GM23248 (cell line): ENCODE results near the gene SOX6.

Source experiments
- EZH2 ChIP-seq: fragments of 200-600 bp; sonication (generic); IDR thresholded peaks from 2 replicates; pipeline ENCODE4 v1.6.1; 2018; ENCODE audit warnings: antibody characterized with exemption, mild to moderate bottlenecking; ENCODE audit not compliant: insufficient read depth, poor library complexity, severe bottlenecking
- EZH2phosphoT487 ChIP-seq: fragments of 200-600 bp; sonication (generic); IDR thresholded peaks from 2 replicates; pipeline ENCODE4 v1.6.1; 2018; ENCODE audit warnings: antibody characterized with exemption, moderate library complexity, mild to moderate bottlenecking, low read depth; ENCODE audit not compliant: insufficient read depth

- TF ChIP-seq EZH2 (no peak), EZH2phosphoT487 (no peak)
Measured at GRCh38 chr11:16295592-16295991, 60.8 kb downstream of the SOX6 start.
